Chondrocyte (in vitro differentiated cells): ENCODE results near the gene NRP2. TPM values are rescaled to one million over a fixed set of nuclear protein-coding genes. Genes with fewer than 3 reads are reported as not detected.

Experiments
- DNase-seq: peaks from one replicate; pipeline ENCODE4 v3.0.0; 2021; ENCODE audit warnings: mixed read lengths, low spot score
- H3K27ac Mint-ChIP-seq: one replicate; pipeline ENCODE4 v1.8.0; 2021; ENCODE audit warnings: mild to moderate bottlenecking, moderate library complexity, mixed read lengths; ENCODE audit not compliant: unreplicated experiment
- H3K27me3 Mint-ChIP-seq: 2 replicates; pipeline ENCODE4 v1.8.0; 2021; ENCODE audit warnings: low read depth, mixed read lengths
- H3K36me3 Mint-ChIP-seq: 2 replicates; pipeline ENCODE4 v1.8.0; 2021; ENCODE audit warnings: low read depth, mixed read lengths
- H3K4me1 Mint-ChIP-seq: 2 replicates; pipeline ENCODE4 v1.8.0; 2021; ENCODE audit warnings: low read depth, mild to moderate bottlenecking, mixed read lengths
- H3K4me3 Mint-ChIP-seq: one replicate; pipeline ENCODE4 v1.8.0; 2021; ENCODE audit warnings: mild to moderate bottlenecking, moderate library complexity, mixed read lengths; ENCODE audit not compliant: unreplicated experiment
- H3K9me3 Mint-ChIP-seq: 2 replicates; pipeline ENCODE4 v1.8.0; 2021; ENCODE audit warnings: low read depth, mixed read lengths
- CTCF ChIP-seq: fragments of 200-600 bp; sonication (generic); IDR thresholded peaks from 2 replicates; pipeline ENCODE4 v1.5.0; 2021; ENCODE audit warnings: antibody characterized with exemption, mild to moderate bottlenecking, moderate library complexity
- long read RNA-seq: library from polyadenylated mRNA; stranded (forward); transcript quantifications from one replicate; pipeline ENCODE4 v2.0.0, GENCODE V29; 2021
- total RNA-seq: library from RNA; stranded (reverse); gene quantifications from 3 replicates; pipeline ENCODE4 v1.2.1, GENCODE V29; 2021

The NRP2 gene
- total RNA-seq: 31.7 to 83.7 TPM (median 34.5 TPM) in 3 replicates
- long read RNA-seq, full-length matches to known transcripts: 8 of 23 reads
- long read RNA-seq, partial matches to known transcripts: 4 of 23 reads
- long read RNA-seq, other reads (novel, unspliced or antisense): 11 of 23 reads

- no peak for TF ChIP-seq CTCF
- peak; percentile 96 for DNase-seq
- no peaks in the 10 kb centered on the region for H3K27me3 Mint-ChIP-seq
- peak within 1 kb of the TSS; percentile 86 for H3K4me3 Mint-ChIP-seq
- H3K4me1 Mint-ChIP-seq: peaks cover 53% of the 10 kb centered on the region
- no peaks in the 10 kb centered on the region for H3K36me3 Mint-ChIP-seq
- H3K9me3 Mint-ChIP-seq: no peaks in the 10 kb centered on the region
- H3K27ac Mint-ChIP-seq: peak within 1 kb of the TSS; percentile 94
These were observed at the start of gene NRP2 for GRCh38 chr2:205682239-205682970. NRP2 (plus strand) TSS chr2:205682501; CDS start chr2:205683291, 790 bp downstream.

DNA sequence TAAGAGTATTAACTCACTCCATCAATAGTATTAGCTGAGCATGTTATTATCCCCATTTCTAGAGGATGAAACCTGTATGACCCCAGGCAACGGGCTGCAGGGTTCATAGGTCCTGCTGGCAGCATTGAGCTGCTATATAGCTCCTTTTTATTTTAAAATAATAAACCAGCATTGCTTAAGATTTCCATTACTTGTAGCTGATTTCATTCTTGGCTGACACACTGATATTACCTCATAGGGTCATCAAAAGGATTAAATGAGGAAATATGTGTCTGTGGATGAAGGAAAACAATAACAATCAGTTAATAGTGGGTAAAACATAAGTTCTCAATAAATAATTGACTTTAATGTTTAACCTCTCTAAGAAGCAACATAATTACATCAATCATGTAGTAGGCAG lies 48.3 kb upstream of the NRP2 start:
- Mint-ChIP-seq H3K4me1 (peaks cover 6% of the 10 kb centered on the region), H3K27ac (no peak overlapping the region), H3K27me3 (no peaks in the 10 kb centered on the region), H3K36me3 (no peaks in the 10 kb centered on the region), H3K4me3 (no peak overlapping the region), H3K9me3 (no peaks in the 10 kb centered on the region)
- no peak for DNase-seq
- no peak for TF ChIP-seq CTCF

DNA sequence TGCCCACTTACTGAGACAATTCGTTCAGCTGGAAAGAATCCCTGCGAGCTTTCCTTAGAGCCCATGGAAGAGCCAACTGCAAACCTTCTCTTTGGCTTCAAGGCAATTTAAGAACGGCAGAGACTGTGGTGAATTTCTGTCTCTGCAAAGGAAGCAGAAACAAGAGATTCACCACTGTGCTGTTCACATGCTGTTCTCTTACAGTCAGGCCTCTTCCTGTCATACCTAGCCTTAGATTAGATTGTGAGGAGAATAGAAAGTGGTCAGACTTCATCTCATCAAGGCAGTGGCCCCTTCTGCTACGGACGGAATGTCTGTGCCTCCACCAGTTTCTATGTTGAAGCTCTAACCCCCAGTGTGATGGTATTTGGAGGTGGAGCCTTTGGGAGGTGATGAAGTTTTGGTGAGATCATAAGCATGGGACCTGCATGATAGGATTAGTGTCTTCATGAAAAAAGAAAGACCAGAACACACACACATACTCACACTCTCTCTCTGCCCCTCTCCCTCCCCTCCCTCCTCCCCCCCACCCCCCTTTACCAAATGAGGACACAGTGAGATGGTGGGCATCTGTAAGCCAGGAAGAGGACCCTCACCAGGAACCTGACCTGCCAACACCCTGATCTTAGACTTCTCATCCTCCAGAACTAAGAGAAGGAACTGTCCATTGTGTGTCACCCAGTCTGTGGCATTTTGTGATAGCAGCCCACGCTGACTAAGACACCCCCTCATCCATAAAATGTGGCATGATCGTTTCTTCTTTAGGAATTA lies 45.6 kb upstream of the NRP2 start:
- no peak for TF ChIP-seq CTCF
- DNase-seq: no peak
- H3K4me3 Mint-ChIP-seq: no peak overlapping the region
- H3K27me3 Mint-ChIP-seq: no peaks in the 10 kb centered on the region
- H3K9me3 Mint-ChIP-seq: peaks cover 5% of the 10 kb centered on the region
- peaks cover 2% of the 10 kb centered on the region for H3K36me3 Mint-ChIP-seq
- no peak overlapping the region for H3K27ac Mint-ChIP-seq
- H3K4me1 Mint-ChIP-seq: peaks cover 6% of the 10 kb centered on the region

DNA sequence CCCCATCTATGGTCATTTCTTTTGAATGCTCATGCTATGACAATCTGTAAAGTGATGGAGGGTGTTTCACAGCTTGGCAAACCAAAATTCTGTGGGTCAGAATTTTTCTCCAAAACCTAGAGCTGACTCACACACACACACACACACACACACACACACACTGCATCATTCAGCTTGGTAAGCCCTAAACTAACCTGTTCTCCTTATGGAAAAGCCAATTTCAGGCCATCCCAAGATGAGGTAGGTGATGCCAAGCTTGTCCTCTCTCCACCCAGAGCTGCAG lies 45.0 kb upstream of the NRP2 start:
- TF ChIP-seq CTCF: no peak

DNA sequence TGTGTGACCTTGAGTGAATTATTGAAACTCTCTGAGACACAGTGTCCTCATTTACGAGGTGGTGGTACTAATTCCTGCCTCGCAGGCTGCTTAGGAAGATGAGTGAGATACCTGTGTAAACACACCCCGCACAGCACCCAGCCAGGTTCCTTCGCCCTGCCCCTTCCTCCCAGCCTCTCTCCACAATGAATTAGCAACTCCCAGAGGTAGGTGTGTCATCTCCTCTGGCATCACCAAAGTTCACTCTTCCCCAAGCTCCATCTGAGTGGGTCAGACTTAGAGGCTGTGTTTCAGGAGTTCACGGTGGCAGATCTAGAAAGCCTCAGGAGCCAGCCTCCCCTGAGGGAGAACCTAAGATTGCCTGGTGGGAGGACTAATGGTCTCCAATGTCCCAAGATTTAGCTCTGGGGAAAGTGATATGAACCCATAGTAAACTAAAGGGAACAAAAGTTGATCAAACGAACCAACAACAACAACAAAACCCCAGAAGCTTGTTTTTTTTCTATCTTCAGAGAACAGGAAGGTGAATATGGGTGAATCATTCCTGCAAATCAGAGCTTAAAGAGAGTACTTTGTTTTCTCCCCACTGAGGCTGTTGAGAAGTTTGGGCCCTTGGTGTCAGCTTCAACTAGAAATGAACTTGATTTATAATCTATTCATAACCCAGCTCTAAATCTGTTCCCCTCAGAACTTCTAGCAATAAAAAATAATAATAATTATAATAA lies 44.4 kb upstream of the NRP2 start:
- Mint-ChIP-seq H3K27ac (no peak overlapping the region), H3K4me3 (no peak overlapping the region), H3K4me1 (peaks cover 6% of the 10 kb centered on the region), H3K36me3 (peaks cover 2% of the 10 kb centered on the region), H3K27me3 (no peaks in the 10 kb centered on the region), H3K9me3 (peaks cover 5% of the 10 kb centered on the region)
- TF ChIP-seq CTCF: no peak
- DNase-seq: no peak

More for the DNA sequence above, 45.0 kb upstream of the NRP2 start:
- Mint-ChIP-seq H3K9me3 (peaks cover 5% of the 10 kb centered on the region), H3K36me3 (peaks cover 2% of the 10 kb centered on the region), H3K27me3 (no peaks in the 10 kb centered on the region), H3K4me3 (no peak overlapping the region), H3K27ac (no peak overlapping the region), H3K4me1 (peaks cover 6% of the 10 kb centered on the region)
- DNase-seq: no peak
